Coronary artery (tissue), 2 donors: ENCODE measurements around the gene CGB1.

Source experiments
- DNase-seq: peaks from one replicate; pipeline ENCODE4 v3.0.0-alpha.2; 2017; ENCODE audit warnings: low spot score
- H3K27ac ChIP-seq, 2 donors: fragments of 200-600 bp; sonication (generic); one replicate each; pipeline ENCODE4 v1.5.1; 2016 to 2019
- H3K4me3 ChIP-seq: fragments of 200-600 bp; sonication (generic); 2 replicates; pipeline ENCODE4 v1.5.1; 2016; ENCODE audit warnings: mild to moderate bottlenecking, moderate library complexity
- TF ChIP-seq, protein P1 (sequence below): fragments of 200-600 bp; sonication (generic); IDR thresholded peaks from one replicate; pipeline ENCODE4 v1.5.1; 2019; ENCODE audit warnings: antibody characterized with exemption

CGB1 gene

DNA sequence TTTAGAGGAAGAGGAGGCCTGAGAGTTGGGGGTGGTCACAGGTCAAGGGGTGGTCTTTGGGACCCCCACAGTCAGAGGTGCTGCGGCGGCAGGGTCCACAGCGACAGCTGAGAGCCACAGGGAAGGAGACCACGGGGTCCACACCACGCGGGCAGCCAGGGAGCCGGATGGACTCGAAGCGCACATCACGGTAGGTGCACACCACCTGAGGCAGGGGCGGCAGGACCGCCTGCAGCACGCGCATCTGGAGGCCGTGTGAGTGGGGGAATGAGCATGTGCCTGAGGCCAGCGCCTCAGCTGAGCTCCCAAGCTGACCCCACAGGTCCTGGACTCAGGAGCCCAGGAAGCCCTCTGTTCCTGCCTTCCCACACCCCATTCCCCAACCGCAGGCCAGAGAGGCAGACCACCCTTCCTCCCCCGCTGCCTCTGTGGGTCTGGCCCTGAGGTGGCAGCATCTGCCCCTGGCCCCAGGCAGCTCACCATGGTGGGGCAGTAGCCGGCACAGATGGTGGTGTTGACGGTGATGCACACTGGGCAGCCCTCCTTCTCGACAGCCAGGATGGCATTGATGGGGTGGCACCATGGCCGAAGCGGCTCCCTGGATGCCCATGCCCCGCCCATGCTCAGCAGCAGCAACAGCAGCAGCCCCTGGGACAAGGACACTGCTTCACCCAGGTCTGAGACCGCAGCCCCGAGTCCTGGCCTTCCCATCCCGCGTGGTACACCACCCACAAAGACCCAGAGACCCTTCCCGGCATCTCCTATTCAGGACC is 20.4 kb downstream of the CGB1 start:
- DNase-seq, result no peak
- TF ChIP-seq, protein P1, sequence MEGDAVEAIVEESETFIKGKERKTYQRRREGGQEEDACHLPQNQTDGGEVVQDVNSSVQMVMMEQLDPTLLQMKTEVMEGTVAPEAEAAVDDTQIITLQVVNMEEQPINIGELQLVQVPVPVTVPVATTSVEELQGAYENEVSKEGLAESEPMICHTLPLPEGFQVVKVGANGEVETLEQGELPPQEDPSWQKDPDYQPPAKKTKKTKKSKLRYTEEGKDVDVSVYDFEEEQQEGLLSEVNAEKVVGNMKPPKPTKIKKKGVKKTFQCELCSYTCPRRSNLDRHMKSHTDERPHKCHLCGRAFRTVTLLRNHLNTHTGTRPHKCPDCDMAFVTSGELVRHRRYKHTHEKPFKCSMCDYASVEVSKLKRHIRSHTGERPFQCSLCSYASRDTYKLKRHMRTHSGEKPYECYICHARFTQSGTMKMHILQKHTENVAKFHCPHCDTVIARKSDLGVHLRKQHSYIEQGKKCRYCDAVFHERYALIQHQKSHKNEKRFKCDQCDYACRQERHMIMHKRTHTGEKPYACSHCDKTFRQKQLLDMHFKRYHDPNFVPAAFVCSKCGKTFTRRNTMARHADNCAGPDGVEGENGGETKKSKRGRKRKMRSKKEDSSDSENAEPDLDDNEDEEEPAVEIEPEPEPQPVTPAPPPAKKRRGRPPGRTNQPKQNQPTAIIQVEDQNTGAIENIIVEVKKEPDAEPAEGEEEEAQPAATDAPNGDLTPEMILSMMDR, result no peak

DNA sequence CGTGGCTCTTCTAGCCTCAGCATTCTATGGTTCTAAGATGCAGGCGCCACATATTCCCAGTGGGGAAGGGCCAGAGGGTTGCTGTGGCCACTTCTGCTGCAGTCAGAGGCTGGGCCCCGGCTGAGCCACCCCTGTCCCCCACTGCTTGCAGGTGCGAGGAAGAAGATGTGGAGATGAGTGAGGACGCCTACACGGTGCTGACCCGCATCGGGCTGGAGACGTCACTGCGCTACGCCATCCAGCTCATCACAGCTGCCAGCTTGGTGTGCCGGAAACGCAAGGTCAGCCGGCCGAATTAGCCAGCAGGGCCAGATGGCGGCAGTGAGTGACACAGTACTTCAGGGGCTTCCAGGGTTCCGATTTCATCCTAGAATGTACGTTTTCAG is 21.8 kb downstream of the CGB1 start:
- DNase-seq, result no peak
- TF ChIP-seq, protein P1, result no peak
- no peak overlapping the region for H3K27ac ChIP-seq
- no peak overlapping the region for H3K4me3 ChIP-seq

More for the DNA sequence above, 20.4 kb downstream of the CGB1 start:
- Histone ChIP-seq H3K4me3 (no peak overlapping the region), H3K27ac (no peak overlapping the region)

DNA sequence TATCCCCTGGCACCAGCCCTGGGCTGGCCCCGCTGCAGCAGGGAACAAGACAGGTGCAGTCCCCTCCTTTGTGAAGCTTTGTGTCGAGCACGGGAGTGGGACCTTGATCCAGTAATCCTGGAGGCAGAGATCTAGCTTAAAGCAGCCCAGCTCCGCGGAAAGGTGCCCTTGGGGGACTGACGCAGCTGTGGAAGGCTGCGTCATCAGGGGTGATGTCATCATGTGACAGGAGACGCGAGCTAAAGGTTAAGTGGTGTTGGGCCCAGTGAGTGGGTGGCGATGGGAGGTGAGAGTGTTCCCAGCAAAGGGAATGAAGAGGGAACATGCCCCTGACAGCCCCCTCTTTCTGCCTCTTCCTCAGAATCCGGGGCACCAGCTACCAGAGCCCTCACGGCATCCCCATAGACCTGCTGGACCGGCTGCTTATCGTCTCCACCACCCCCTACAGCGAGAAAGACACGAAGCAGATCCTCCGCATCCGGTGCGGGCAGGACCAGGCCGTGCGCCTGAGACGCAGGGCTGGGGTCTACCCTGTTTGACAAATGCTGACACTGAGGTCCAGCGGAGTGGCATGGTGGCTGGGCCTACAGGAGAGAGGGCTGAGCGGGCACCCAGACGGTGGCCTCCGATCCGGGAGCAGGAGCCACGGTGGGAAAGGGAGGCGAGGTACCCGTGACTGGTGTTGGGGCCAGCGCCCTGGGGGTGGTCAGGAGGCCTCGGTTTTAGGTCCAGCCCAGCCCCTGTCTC is 22.4 kb downstream of the CGB1 start:
- TF ChIP-seq, protein P1, result no peak
- no peak overlapping the region for H3K27ac ChIP-seq
- DNase-seq, result no peak
- H3K4me3 ChIP-seq, result no peak overlapping the region

DNA sequence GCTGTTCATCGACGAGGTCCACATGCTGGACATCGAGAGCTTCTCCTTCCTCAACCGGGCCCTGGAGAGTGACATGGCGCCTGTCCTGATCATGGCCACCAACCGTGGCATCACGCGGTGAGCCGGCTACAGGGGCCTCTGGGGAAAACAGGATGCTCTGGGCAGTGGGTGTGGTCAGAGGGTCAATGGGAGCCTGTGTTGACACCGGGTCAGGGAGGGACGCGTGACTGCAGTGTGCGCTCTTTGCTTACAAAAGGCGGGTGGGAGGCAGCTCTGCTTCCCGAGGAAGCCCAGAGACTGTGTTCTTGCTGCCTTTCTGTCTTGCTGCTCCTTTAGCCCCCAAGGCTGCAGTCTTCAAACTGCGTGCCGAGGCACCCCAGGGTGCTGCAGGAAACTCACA is 25.5 kb downstream of the CGB1 start:
- DNase-seq, result no peak
- TF ChIP-seq, protein P1, result no peak
- no peak overlapping the region for H3K27ac ChIP-seq
- no peak overlapping the region for H3K4me3 ChIP-seq

DNA sequence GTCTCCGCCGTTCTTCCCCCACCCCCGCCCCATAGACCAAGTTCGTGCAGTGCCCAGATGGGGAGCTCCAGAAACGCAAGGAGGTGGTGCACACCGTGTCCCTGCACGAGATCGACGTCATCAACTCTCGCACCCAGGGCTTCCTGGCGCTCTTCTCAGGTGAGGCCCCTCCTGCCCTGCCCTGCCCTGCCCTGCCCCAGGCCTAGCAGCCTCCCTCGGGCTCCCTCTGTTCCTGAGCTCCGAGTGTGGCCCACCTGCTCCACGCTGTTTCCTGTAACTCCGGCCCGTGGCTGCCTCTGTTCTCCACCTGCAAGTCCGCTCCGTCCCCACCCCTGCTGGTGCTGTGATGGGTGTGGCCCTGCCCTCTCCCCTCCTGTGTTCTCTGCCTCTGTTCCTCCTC is 26.2 kb downstream of the CGB1 start:
- Histone ChIP-seq H3K27ac (no peak overlapping the region), H3K4me3 (no peak overlapping the region)
- TF ChIP-seq, protein P1, result no peak
- no peak for DNase-seq

DNA sequence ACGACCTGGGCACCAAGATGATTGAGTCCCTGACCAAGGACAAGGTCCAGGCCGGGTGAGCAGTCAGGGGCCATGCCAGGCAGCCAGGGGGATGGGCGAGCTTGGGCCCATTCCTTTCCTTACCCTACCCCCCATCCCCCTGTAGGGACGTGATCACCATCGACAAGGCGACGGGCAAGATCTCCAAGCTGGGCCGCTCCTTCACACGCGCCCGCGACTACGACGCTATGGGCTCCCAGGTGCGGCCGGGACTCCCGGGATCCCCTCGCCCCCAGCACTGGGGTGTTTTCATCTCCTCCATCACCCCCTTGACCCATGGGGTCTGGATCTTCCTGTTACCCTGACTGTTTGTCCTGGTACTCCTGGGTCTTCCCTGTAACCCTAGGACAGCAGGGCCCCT is 26.9 kb downstream of the CGB1 start:
- TF ChIP-seq, protein P1, result no peak
- H3K27ac ChIP-seq, result no peak overlapping the region

DNA sequence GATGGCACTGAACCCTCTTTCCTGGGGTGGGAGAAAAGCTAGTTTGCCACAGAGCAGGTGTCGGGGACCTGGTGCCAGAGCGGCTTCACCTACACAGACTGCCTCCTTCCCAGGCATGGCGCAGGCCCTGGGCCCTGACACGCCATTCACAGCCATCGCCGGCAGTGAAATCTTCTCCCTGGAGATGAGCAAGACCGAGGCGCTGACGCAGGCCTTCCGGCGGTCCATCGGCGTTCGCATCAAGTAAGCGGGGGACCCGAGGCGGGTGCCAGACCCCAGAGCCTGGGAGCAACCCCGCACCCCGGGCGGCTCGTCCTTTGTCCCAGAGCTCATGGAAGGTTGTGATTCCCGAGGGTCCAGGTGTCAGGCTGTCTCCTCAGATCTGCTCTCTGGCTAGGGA is 29.8 kb downstream of the CGB1 start:
- no peak overlapping the region for H3K27ac ChIP-seq
- DNase-seq, result no peak
- no peak overlapping the region for H3K4me3 ChIP-seq
- TF ChIP-seq, protein P1, result no peak

More for the DNA sequence above, 26.9 kb downstream of the CGB1 start:
- no peak for DNase-seq
- no peak overlapping the region for H3K4me3 ChIP-seq
